Mesenteric fat pad (tissue), 1 donor: ENCODE results near the gene CYP1A2. TPM values are rescaled to one million over a fixed set of nuclear protein-coding genes. Genes with fewer than 3 reads are reported as not detected.
"Not testable (repeated sequence)": the region's sequence is repeated elsewhere in the genome, so short reads cannot be mapped to it uniquely, and the experiment has no call there.

Source experiments
- DNase-seq: peaks from one replicate; pipeline ENCODE4 v3.0.0-alpha.2; 2020; ENCODE audit warnings: low spot score
- total RNA-seq: library from RNA; stranded (reverse); fragmentation: NEBNext Ultra II Directional; extraction: Animal tissue kit (Norgen Biotek cat#: 25700); gene quantifications from one replicate; pipeline ENCODE4 v1.2.1, GENCODE V29; 2021
- donor health status: DM: yes; HTN: yes; CAD: no.

The CYP1A2 gene
- total RNA-seq, 1 donor from 2014 or later, result not detected

DNA sequence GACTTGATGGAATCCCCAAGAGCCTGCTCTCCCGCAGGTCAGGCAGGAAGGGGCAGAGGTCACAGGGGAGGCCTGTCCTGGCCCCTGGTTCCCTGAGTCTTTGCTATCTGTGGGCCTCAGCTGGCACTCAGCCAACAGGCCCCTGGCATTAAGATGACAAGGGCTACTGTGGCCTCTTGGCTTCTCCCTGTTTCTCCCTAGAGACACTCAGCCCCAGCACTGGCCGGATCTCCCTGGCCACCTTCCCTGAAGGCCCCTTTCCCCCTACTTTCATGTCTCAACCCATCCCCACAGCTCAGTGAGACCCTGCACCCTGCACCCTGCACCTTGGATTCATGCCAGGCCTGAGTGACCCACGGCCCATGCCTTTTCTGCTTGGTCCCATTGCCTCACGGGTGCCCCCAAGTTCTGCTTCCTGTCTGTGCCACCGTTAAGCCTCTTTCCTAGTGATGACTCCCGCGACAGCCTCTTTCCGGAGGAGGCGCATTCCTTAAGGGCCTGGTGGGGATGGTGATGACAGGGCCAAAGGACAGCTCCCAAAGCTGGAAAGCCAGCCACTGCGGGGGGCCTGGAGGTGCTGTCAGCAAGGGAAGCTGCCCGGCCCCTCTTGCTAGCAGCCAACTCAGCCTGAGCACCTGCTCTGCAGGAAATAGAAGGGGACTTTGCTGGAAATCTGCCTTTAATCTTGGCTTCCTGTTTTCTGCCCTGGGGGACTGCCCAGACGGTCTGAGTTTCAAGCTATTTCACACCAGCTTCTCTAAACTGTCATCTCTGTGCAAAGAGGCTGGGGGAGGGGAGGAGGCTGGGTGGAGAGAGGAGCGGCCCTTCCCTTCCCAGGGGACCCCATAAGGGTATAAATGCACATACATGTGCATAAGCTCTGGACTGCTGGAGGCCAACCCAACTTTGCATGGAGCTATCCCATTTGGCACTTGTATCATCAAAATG, 28.4 kb downstream of the CYP1A2 start:
- no peak for DNase-seq

- no peak for DNase-seq
These were observed 29.3 kb downstream of the CYP1A2 start for GRCh38 chr15:74777769-74778598.

DNA sequence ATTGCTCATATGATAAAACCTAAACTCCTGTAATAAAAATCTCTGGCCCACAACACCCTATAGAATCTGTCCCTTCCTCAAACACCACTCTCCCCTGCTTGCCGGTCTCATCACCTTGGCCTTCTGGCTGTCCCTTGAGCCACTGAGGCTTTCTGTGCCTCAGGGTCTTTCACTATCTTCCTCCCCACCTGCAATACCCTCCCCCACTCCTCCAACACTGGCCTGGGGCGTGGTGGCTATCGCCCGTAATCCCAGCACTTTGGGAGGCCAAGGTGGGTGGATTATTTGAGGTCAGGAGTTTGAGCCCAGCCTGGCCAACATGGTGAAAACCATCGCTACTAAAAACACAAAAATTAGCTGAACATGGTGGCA, 29.9 kb downstream of the CYP1A2 start:
- no peak for DNase-seq

DNA sequence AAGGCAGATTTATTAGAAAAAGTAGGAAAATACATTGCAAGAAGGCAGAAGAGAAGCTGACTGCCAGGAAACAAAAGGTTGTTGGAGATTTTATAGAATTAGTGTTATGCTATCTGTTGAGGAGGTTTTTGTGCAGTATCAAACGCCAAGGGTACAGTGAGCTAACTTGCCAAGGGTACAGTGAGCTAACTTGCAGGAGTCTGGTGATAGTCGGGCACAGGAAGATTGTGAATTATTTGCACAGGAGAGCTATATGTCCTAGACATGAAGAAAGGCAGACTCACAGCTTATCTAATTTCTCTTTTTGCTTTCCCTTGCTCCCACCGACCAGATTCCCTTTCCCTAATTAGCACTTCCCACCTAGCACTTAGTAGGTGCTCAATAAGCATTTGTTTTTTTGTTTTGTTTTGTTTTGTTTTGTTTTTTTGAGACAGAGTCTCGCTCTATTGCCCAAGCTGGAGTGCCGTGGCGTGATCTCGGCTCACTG, 30.6 kb downstream of the CYP1A2 start:
- no peak for DNase-seq

DNA sequence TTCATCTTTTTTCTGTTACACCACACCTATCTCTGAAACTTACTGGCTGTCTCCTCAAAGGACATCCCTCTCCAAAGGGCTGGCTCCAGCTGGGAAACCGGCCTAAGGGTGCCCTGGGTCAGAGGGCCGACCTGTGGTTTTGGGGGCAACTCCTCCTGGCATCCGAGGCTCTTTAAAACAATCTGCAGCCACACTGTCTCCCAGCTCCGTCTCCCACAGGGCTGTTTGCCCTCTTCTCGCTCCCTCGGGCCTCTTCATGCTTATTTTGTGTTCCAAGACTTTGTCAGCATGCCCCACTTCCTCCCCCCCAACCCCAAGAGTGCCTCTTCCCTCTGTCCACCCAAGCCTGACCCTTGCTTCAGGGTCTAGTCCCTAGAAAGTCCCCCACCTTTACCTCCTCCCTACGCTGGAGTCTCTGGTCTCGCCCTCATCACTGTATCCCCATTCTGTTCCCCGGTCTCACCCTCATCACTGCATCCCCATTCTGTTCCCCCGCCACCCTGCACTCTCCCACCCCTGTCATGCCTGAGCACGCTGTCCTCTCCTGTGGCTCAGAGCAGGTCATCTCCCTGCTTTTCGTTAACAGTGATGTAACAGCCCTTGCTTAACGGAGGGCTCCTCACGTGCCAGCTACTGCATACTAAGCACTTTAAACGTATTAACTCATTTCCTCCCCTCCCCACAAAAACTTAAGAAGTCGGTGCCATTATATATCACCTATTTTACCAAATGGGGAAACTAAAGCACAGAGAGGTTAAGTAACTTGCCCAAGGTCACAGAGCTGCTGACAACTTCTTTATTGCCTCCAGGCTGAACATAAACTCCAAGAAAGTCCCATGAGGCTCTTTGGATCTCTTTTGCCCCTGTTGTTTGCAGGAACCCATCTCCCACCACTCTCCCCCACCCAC, 32.1 kb downstream of the CYP1A2 start:
- no peak for DNase-seq

GRCh38 chr15:74781431-74782258, 33.0 kb downstream of the CYP1A2 start, which contains the start of gene CSK:
Gene CSK, plus strand, starts transcription at chr15:74782080. Its CDS starts 16,218 bp downstream, at chr15:74798298.
- no peak for DNase-seq

DNA sequence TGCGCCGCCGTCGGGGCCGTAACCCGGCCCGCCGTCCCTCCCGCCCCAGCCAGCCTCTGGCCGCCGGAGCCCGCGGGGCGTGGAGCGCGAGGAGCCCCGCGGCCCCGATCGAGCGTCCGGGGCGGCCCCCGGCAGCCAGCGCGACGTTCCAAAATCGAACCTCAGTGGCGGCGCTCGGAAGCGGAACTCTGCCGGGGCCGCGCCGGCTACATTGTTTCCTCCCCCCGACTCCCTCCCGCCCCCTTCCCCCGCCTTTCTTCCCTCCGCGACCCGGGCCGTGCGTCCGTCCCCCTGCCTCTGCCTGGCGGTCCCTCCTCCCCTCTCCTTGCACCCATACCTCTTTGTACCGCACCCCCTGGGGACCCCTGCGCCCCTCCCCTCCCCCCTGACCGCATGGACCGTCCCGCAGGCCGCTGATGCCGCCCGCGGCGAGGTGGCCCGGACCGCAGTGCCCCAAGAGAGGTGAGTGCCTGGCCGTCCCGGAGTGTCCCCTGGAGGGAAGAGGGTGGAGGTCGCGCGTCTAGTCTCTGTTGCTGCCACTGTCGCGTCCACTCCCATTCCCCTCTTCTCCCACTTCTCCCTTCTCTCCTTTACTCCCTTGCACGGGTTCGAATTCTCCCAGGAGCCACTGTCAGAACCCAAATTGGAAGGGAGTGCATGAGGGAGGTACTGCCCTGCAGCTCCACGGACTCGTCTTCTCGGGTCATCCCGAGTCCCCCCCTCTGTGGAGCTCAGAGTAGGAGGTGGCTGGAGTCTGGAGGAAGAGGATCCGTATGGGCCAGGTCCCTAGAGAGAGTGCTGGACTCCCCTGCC, 33.8 kb downstream of the CYP1A2 start:
- DNase-seq, result no peak

- DNase-seq, result no peak
These were observed 34.6 kb downstream of the CYP1A2 start for GRCh38 chr15:74783072-74783807.

GRCh38 chr15:74783808-74784175, 35.1 kb downstream of the CYP1A2 start:
- DNase-seq, result no peak

DNA sequence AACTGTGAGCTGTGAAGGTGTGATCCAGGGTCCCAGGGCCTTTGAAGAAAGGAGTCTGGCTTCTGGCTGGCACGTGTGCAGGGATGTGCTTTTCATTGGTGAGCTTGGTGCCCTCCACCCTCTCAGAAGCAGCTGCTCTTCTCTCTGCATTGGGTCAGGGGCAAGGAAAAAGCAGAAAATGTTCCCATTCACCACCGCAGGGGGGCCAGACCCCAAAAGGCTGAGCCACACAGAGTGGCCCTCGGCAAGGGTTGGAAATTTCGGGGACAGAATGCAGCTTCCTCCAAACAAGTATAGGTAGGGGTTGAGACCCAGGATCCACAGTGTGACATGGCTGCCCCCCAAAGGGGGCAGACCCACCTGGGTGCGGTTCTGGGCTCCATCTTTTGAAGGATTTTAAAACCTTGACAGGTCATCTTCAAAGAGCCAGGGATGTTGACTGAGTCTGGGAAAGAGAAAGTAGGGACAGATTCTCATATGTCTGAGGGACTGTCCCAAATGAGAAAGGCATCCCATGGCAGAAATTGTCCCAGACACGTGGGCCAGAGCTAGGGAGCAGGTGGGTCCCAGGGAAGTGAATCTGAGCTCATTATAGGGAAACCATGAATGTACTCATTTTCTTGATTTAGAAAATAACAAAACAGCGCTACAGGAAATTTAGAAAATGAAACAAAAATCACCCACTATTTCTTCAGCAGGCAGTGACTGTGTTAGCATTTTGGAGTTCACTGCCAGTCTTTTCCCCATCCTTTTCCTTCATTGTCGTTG, 36.0 kb downstream of the CYP1A2 start:
- DNase-seq, result no peak

- no peak for DNase-seq
These were observed 36.8 kb downstream of the CYP1A2 start for GRCh38 chr15:74785194-74786032.

DNA sequence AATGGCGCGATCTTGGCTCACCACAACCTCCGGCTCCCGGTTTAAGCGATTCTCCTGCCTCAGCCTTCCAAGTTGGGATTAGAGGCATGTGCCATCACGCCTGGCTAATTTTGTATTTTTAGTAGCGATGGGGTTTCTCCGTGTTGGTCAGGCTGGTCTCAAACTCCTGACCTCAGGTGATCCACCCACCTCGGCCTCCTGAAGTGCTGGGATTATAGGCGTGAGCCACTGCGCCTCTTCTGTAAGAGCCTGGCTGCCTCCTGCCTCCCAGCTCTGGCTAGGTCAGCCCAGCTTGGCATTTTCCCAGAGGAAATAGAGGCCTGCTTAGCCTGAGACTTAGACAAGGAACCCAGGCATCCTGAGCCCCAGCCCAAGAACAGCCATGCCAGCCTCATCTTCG, 37.4 kb downstream of the CYP1A2 start:
- DNase-seq, result not testable (repeated sequence)

GRCh38 chr15:74786551-74787165, 38.0 kb downstream of the CYP1A2 start:
- DNase-seq, result no peak

- DNase-seq, result no peak
These were observed 38.8 kb downstream of the CYP1A2 start for GRCh38 chr15:74787251-74788041.

DNA sequence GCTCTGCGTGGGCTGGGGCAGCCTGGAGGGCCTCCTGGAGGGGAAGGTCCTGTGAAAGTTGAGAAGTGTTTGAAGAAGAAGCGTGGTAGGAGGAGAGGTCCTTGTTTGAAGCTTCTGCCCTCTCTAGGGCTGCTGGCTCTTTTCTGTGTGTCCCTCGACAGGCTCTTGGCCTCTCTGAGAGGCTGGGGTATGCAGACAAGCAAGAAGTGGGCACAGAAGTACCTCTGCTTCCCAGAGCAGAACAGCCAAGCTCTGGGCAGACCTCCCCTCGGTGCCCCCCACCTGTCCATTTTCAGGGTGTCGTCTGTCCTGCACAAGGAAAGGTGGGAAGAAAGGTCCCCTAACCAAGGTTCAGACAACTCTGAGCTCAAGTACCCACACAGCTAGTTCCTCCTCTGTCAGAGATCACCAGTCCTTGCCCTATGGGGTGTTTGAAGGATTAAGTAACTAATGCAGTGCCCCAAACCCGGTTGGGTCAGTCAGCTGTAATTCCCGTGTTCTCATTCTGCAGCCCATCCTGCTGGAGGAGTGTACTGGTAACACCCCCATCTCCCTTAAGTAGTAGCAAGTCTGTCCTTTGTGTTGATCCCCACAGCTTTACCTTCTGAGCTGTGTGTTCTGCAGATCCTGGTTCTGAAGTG, 39.5 kb downstream of the CYP1A2 start:
- DNase-seq, result no peak
